A172 (cell line): Measurements from ENCODE around the gene FAM13A. TPM values are rescaled to one million over a fixed set of nuclear protein-coding genes. Genes with fewer than 3 reads are reported as not detected.

Source experiments
- DNase-seq: peaks from one replicate; pipeline ENCODE4 v3.0.0-alpha.2; 2015; ENCODE audit warnings: low spot score
- total RNA-seq: library from RNA; depleted of rRNA; stranded (reverse); fragments of >200 nt; shearing (Covaris generic); gene quantifications from 2 replicates; pipeline ENCODE4 v1.2.3, GENCODE V29; 2014

FAM13A gene
- total RNA-seq, 1 experiment from 2014 or later = 9.8 TPM

- DNase-seq = no peak
Measured at GRCh38 chr4:88843067-88843685, 213.8 kb downstream of the FAM13A start.

- no peak for DNase-seq
Measured at GRCh38 chr4:88841635-88842034, 215.3 kb downstream of the FAM13A start.

- no peak for DNase-seq
Measured at GRCh38 chr4:88836216-88836615, 220.8 kb downstream of the FAM13A start.

DNA sequence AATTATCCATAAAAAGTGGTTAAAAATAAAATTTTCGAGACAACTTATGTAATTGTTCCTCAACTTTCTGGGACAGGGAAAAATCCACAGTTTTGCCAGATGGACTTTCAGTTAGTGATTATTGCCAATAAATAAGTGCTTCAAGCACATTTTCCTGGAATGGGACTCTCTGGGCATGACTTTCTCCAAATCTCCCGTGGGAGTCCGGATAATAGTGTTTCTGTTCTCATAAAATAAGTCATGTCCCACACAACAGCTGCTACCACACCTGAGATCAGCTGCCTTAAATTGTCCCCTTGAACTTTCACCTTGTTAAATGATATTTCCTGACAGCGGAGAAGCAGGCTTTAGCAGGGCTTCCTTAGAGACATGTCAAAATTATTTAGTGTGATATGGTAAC, 226.0 kb downstream of the FAM13A start:
- DNase-seq = no peak

DNA sequence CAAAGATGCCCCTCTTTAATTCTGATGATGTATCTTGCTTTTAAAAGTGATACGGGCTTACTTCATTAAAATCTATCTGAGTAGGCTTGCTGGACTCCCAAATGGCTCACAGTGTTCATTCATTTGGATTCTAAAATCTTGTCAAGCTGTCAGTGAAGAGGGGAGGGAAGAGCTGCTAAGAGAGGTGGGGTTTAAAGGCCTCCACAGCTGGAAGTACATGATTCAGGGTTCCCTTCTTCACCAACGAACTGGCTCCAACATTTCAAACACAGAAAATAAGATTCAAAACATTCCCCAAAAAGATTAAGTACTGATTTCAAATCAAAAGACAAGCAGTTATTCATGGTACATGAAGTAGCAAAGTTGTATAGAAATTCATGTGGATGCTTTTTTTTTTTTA, 226.4 kb downstream of the FAM13A start:
- no peak for DNase-seq

GRCh38 chr4:88828842-88829571, 228.0 kb downstream of the FAM13A start:
- DNase-seq = no peak

- no peak for DNase-seq
Measured at GRCh38 chr4:88827442-88827841, 229.5 kb downstream of the FAM13A start.

DNA sequence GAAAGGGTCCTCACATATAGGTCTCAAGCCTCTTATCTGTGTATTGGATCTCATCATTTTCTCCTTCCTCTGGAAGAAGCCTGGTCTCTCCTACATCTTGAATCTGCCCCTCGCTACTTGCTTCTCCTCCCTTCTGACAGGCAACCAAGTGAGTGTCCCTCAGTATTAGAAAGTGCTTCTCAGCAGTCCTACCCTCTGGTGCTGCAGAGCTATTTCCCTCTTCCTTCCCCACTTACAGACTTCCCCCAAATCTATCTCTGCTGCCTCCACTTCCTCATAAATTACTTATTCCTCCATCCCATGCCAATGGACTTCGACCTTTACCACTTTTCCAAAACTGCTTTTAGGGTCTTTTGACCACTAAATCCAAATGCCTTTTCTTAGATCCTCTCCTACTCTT, 230.2 kb downstream of the FAM13A start:
- no peak for DNase-seq

DNA sequence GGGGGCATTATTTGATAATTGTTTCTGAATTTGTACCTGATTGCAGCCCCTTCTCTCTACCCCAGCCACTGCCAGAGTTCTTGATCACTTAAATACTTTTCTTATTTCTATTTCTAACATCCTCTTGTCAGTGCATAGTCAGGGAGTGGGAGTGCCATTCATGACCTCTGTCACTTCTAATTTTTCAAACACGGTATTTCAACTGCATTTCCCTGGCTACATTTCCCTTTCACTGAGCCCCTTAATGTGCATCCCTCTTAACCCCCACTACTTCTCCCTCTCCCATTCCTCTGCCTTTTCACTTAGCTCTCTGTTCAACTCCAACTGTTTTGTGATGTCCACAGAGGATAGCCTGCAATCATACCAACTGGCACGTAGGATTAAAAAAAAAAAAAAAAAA, 231.1 kb downstream of the FAM13A start:
- DNase-seq = no peak

DNA sequence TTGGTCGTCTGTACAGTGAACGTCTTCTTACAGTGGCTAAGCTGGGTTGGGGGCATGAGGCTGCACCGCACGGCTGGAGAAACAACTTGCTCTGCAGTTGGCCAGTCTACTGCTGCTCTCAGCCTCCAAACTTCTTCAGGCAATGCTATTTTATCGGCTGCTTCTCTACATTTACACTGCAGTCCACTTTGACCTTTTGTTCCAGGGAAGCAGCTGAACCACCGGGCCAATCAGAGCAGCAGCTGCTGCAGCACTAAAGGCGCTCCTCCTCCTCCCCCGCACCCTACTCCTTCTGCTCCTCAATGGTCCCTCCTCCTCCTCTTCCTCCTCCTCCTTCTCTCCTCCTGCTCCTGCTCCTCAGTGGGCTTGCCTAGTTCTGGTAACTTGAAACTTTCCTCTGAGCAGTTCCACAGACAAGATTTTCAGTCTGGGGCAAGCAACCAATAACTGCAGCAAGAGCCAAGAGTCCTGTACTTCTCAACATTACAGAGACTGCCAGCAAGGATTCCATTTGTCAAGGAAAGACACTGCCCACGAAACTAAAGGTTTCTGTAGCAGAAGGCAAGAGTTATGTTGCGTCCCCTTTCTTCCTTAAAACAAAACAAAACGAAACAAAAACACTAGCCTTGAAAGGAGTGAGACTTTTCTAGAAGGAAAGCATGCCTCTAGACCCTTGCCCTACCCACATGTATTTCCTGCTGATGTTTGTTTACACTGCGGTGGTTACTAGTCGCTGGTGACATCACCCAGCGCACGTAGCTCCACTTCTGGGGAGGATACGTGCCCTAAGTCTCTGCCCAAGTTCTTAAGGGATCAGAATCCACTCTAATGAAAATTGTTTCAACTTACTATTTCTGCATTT, 233.7 kb downstream of the FAM13A start:
- peak; percentile 82 for DNase-seq

GRCh38 chr4:88822034-88822789, 234.8 kb downstream of the FAM13A start:
- no peak for DNase-seq

- no peak for DNase-seq
Measured at GRCh38 chr4:88821522-88821921, 235.5 kb downstream of the FAM13A start.

DNA sequence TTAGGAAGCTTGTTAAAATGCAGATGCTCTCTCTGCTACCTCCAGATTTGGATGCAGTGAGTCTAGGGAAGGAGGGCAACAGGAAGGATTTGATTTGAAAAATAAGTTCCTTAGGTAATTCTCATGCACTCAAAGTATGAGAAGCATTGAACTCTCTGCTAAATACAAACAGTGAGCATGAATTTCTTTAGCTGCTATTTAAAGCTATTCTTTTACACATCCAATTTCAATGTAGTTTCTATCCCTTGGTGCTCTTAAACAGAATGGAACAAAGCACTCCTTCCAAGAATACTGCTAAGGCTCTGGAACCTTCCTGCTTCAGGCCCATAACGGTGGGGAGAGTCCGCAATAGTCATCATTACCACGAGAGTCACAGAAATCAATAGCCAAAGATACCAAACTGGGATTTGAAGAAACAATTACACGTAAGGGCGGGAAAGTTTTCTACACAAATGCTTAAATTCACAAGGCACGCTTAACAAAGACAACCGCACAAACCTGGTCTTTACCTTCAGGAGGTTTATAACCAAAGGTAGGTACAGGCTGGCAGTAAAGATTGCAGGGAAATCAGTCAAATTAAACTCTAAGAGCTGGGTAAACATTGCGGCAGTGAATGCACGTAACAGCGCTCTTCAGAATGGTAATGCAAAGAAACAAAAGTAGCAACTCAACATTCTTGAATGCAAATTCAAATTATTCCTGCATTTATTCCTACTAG, 236.1 kb downstream of the FAM13A start:
- DNase-seq = no peak

GRCh38 chr4:88819818-88820697, 236.9 kb downstream of the FAM13A start:
- no peak for DNase-seq

DNA sequence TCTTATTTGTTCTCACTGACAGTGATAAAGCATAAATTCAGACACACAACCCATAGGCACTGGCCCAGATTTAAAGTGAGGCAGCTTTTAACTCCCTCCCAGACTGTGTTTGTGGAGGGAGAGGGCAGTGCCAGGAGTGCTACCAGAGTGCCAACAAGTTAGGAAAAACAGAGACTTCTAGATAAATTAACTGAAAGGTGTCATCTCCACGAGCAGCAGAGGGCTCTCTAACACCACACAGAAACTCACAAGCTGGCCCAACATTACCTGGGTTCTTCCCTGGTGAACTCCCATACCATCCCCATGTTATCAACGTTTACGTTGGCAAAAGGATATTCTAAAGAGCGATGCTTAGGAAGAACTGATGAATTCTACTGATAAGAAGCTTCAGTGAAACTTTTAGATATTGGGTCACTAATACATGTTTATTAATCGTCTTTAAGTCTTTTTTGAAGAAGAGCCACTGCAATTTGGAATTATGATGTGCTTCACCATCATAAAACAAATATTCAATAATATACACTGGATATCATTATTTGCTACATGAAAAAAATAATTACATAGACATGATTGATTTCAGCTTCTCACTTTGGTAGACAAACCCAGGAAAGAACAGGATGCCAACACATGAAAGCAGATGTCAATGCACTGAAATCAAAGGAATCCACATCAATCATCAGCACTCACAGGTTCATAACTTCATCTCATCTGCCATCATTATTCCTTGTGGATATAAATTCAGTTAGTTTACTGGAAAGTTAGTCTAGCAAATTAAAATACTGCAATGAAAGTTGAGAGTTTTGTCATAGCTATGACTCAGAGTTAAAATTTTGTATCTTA, 238.1 kb downstream of the FAM13A start:
- peak; percentile 36 for DNase-seq

GRCh38 chr4:88817740-88818139, 239.2 kb downstream of the FAM13A start:
- DNase-seq = no peak

DNA sequence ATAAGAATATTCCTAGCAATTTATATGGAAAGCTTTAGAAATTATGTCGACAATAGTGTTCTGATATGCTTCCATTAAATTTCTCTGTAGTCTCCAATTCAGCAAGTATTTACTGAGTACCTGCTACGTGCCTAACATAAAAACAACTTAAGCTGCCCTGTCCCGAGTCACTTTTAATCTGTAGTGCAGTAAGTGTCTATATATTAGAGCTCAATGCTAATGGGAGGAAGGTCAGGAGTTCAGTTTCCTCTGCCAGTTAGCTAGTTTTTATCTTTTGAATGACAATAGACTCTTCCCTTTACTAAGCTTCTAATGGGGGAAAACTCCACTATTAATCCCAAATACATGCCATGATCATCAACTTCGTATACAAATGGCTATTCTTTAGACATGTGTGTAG, 240.6 kb downstream of the FAM13A start:
- no peak for DNase-seq

- no peak for DNase-seq
Measured at GRCh38 chr4:88814043-88814617, 242.9 kb downstream of the FAM13A start.

DNA sequence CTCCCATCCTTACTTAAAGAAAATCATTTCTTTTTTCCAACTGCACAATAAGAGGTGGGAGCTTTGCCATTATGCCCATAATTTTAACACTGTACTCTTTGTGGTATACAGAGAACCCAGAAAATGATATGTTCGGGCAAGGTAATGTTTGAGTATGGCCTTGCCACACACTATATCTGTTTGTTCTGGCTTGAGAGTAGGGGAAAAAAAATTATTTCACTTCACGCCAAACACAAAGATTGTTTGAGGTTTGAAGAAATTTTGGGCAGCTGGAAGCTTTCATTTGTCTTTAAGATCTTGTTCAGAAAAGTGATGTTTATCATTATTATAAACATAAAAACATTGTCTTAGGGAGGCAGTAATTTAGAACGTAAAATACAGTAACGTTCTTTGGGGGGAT, 244.0 kb downstream of the FAM13A start:
- no peak for DNase-seq
